HG03064 (cell line): ENCODE data around the gene MFSD11.
"Not testable (repeated sequence)": the region's sequence is repeated elsewhere in the genome, so short reads cannot be mapped to it uniquely, and the experiment has no call there.

Experiments used
- ATAC-seq: cut with Tn5 transposase; IDR thresholded peaks from one replicate; pipeline ENCODE4 v1.9.1; 2021; ENCODE audit warnings: low read depth; ENCODE audit not compliant: unreplicated experiment

The MFSD11 gene

GRCh38 chr17:76725580-76726230 is 12.2 kb upstream of the MFSD11 start:
- ATAC-seq, result peak; percentile 9

- peak; percentile 68 for ATAC-seq
These were observed 11.6 kb upstream of the MFSD11 start, which contains the start of gene JMJD6 for GRCh38 chr17:76726231-76726775. Gene JMJD6 (minus strand): TSS chr17:76726606. CDS start chr17:76726475, 131 bp downstream.

DNA sequence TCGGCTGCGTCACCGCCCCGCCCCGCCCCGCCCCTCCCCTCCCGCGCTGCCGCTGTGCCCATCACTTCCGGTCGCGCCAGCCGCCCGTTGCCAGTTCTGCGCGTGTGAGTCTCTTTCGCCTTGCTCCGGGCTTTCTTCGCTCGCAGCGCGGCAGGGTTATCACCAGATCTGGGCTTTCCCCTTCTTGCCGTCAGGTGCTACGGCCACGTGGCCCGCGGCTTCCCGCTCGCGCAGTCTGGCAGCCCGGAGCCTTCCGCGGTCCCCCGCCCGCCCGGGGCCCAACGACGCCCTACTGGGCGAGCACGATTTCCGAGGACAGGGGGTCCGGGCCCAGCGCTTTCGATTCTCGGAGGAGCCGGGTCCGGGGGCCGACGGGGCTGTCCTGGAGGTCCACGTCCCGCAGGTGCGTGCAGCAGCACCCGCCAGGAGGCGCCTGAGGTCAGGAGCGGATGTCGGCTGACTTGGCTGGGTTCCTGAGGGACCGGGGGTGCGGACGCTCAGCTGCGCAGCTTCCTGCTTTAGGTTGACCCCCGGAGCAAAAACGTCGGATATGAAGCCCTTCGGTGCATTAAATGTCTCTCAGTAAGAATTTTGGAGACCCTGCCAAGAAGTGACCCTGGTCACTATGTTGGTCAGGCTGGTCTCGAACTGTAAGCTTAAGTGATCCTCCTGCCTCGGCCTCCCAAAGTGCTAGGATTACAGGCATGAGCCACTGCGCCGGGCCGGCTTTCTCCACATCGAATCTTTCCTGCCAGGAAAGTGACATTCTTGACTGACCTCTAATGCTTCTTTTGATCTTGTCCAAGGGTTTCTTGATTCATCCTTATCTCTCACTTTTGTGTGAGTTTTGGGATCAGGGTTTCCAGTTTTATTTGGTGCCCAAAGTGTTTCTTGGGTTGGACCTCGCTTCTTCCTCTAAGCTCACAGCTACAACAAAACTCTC is 10.9 kb upstream of the MFSD11 start, which contains the start of gene METTL23:
METTL23 (plus strand) TSS at position 64 of the 943 bp plus-strand sequence. CDS start 2,872 bp downstream, outside the sequence.
- peak; percentile 44 for ATAC-seq

- no peak for ATAC-seq
These were observed 10.0 kb upstream of the MFSD11 start for GRCh38 chr17:76727745-76728456.

- not testable (repeated sequence) for ATAC-seq
These were observed 5.9 kb upstream of the MFSD11 start for GRCh38 chr17:76731800-76732733.

GRCh38 chr17:76732734-76733617 is 4.9 kb upstream of the MFSD11 start:
- ATAC-seq, result no peak

- ATAC-seq, result no peak
These were observed 4.3 kb upstream of the MFSD11 start for GRCh38 chr17:76733618-76733957.

- ATAC-seq, result no peak
These were observed 3.7 kb upstream of the MFSD11 start for GRCh38 chr17:76734080-76734840.

GRCh38 chr17:76735006-76735405 is 2.9 kb upstream of the MFSD11 start:
- no peak for ATAC-seq

- ATAC-seq, result no peak
These were observed 2.2 kb upstream of the MFSD11 start for GRCh38 chr17:76735586-76736348.

GRCh38 chr17:76736349-76737081 is 1.4 kb upstream of the MFSD11 start:
- ATAC-seq, result peak; percentile 20

DNA sequence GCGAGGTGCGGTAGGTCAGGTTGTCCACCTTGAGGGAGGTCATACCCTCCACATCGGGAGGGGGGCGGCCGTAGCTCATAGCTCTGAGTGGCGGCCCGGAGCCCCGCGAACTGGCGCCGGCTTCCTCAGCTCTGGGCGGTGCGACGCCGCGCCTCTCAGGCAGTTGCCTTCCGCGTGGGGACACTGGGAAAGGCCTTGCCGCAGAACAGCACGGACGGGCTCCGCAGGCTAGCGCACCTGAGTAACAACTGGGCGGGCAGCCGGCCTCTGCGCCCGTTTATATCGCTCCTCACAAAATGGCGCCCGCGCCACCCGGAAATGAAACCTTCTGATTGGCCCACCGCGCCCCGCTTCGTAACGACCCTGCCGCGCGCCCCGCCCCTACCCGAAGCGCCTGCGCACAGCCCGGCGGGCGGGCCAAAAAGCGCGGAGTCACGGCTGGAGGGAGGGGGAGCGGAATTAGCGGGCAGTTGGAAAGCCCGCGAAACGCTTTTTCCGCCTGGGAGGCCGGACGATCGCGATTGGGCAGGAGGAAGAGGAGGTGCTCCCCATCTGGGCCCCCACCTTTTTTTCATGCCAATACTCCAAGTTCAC is 740 bp upstream of the MFSD11 start, which contains the start of gene SRSF2:
SRSF2 (minus strand) TSS at position 250 of the 594 bp plus-strand sequence; CDS start at position 79, 171 bp downstream.
- ATAC-seq, result peak; percentile 47

- ATAC-seq, result no peak
These were observed 540 bp downstream of the MFSD11 start for GRCh38 chr17:76738468-76738850.

DNA sequence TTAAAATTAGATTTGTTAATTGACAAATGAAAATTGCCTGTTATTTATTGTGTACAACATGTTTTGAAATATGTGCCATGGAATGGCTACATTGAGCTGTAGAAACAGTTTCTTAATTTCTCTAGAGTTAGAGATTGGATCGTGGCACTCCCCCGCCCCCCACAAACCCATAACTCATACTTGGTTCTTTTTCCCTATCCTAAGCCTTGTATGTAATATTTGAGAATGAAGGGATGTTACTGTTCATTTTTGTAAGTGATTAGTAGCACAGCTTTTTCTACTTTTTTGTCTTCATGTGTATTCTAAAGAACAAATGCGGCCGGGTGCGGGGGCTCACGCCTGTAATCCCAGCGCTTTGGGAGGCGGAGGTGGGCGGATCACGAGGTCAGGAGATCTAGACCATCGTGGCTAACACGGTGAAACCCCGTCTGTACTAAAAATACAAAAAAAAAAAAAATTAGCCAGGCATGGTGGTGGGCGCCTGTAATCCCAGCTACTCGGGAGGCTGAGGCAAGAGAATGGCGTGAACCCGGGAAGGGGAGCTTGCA is 1.7 kb downstream of the MFSD11 start:
- not testable (repeated sequence) for ATAC-seq

- ATAC-seq, result no peak
These were observed 2.6 kb downstream of the MFSD11 start for GRCh38 chr17:76740329-76741118.
